Measurements from ENCODE around the gene ENO4. TPM values are rescaled to one million over a fixed set of nuclear protein-coding genes. Genes with fewer than 3 reads are reported as not detected.
A peak's percentile ranks its signal among the peaks of the same experiment; 100 is the strongest.

Gene ENO4
- total RNA-seq, 1 donor from 2014 or later = 0.52 TPM

- no peak overlapping the region for H2AFZ ChIP-seq (ENCODE audit: low read depth, low read length)
- peaks cover 5% of the 10 kb centered on the region for H3K4me1 Mint-ChIP-seq (ENCODE audit: low read depth, unreplicated experiment)
- no peak for DNase-seq (ENCODE audit: low read depth)
Observed at GRCh38 chr10:116838143-116838725, 11.1 kb upstream of the ENO4 start.

GRCh38 chr10:116840389-116841075 is 8.8 kb upstream of the ENO4 start:
- Histone ChIP-seq H3K27me3 (ENCODE audit: insufficient read depth, low read length) (peaks cover 7% of the 10 kb centered on the region), H4K20me1 (ENCODE audit: insufficient read depth, low read length) (no peaks in the 10 kb centered on the region), H3K9ac (ENCODE audit: low read length) (no peak overlapping the region), H3K79me2 (ENCODE audit: insufficient read depth, low read length) (no peaks in the 10 kb centered on the region), H3K4me3 (ENCODE audit: insufficient read depth, low read depth, low read length) (no peak overlapping the region), H3K4me2 (ENCODE audit: low read length) (no peak overlapping the region), H2AFZ (ENCODE audit: low read depth, low read length) (no peak overlapping the region), H3K27ac (ENCODE audit: low read depth, low read length) (no peak overlapping the region), H3K9me3 (ENCODE audit: insufficient read depth, low read depth, low read length) (no peaks in the 10 kb centered on the region), H3K36me3 (ENCODE audit: insufficient read depth, low read length) (no peaks in the 10 kb centered on the region), H3K4me1 (ENCODE audit: insufficient read depth, low read length) (no peaks in the 10 kb centered on the region)
- H3K4me3 Mint-ChIP-seq (ENCODE audit: unreplicated experiment) = no peak overlapping the region
- TF ChIP-seq EZH2 (IDR thresholded peaks at IDR 0.05; ENCODE audit: insufficient read depth, low read length) (no peak), CTCF (IDR thresholded peaks at IDR 0.05; ENCODE audit: insufficient read depth, low read depth, low read length) (no peak)
- H3K27ac Mint-ChIP-seq (ENCODE audit: unreplicated experiment) = no peak overlapping the region
- H3K9me3 Mint-ChIP-seq (ENCODE audit: unreplicated experiment) = no peaks in the 10 kb centered on the region
- FAIRE-seq (no peak), DNase-seq (ENCODE audit: low read depth) (no peak)
- peaks cover 4% of the 10 kb centered on the region for H3K27me3 Mint-ChIP-seq (ENCODE audit: low read depth, unreplicated experiment)
- H3K36me3 Mint-ChIP-seq (ENCODE audit: low read depth, unreplicated experiment) = no peaks in the 10 kb centered on the region
- H3K4me1 Mint-ChIP-seq (ENCODE audit: low read depth, unreplicated experiment) = peaks cover 8% of the 10 kb centered on the region

More at GRCh38 chr10:116838143-116838725, 11.1 kb upstream of the ENO4 start:
- Histone ChIP-seq H4K20me1 (ENCODE audit: insufficient read depth, low read length) (no peaks in the 10 kb centered on the region), H3K27me3 (ENCODE audit: insufficient read depth, low read length) (peaks cover 8% of the 10 kb centered on the region), H3K9me3 (ENCODE audit: insufficient read depth, low read depth, low read length) (no peaks in the 10 kb centered on the region), H3K79me2 (ENCODE audit: insufficient read depth, low read length) (no peaks in the 10 kb centered on the region), H3K4me2 (ENCODE audit: low read length) (no peak overlapping the region), H3K36me3 (ENCODE audit: insufficient read depth, low read length) (no peaks in the 10 kb centered on the region), H3K9ac (ENCODE audit: low read length) (no peak overlapping the region), H3K4me1 (ENCODE audit: insufficient read depth, low read length) (no peaks in the 10 kb centered on the region), H3K27ac (ENCODE audit: low read depth, low read length) (no peak overlapping the region), H3K4me3 (ENCODE audit: insufficient read depth, low read depth, low read length) (no peak overlapping the region)
- peaks cover 10% of the 10 kb centered on the region for H3K27me3 Mint-ChIP-seq (ENCODE audit: low read depth, unreplicated experiment)
- H3K4me3 Mint-ChIP-seq (ENCODE audit: unreplicated experiment) = no peak overlapping the region
- H3K27ac Mint-ChIP-seq (ENCODE audit: unreplicated experiment) = no peak overlapping the region
- TF ChIP-seq CTCF (IDR thresholded peaks at IDR 0.05; ENCODE audit: insufficient read depth, low read depth, low read length) (no peak), EZH2 (IDR thresholded peaks at IDR 0.05; ENCODE audit: insufficient read depth, low read length) (no peak)
- FAIRE-seq = no peak
- H3K36me3 Mint-ChIP-seq (ENCODE audit: low read depth, unreplicated experiment) = peaks cover 4% of the 10 kb centered on the region
- H3K9me3 Mint-ChIP-seq (ENCODE audit: unreplicated experiment) = no peaks in the 10 kb centered on the region

GRCh38 chr10:116845823-116846222 is 3.5 kb upstream of the ENO4 start:
- Mint-ChIP-seq H3K36me3 (ENCODE audit: low read depth, unreplicated experiment) (peaks cover 3% of the 10 kb centered on the region), H3K4me3 (ENCODE audit: unreplicated experiment) (no peak overlapping the region), H3K4me1 (ENCODE audit: low read depth, unreplicated experiment) (peaks cover 9% of the 10 kb centered on the region), H3K27ac (ENCODE audit: unreplicated experiment) (no peak overlapping the region), H3K27me3 (ENCODE audit: low read depth, unreplicated experiment) (peaks cover 3% of the 10 kb centered on the region), H3K9me3 (ENCODE audit: unreplicated experiment) (no peaks in the 10 kb centered on the region)
- H2AFZ ChIP-seq (ENCODE audit: low read depth, low read length) = no peak overlapping the region
- H3K4me3 ChIP-seq (ENCODE audit: insufficient read depth, low read depth, low read length) = no peak overlapping the region
- H3K27me3 ChIP-seq (ENCODE audit: insufficient read depth, low read length) = no peaks in the 10 kb centered on the region
- FAIRE-seq = no peak
- peak overlapping the region; percentile 12 for H3K4me2 ChIP-seq (ENCODE audit: low read length)
- H3K4me1 ChIP-seq (ENCODE audit: insufficient read depth, low read length) = peaks cover 14% of the 10 kb centered on the region
- no peak overlapping the region for H3K9ac ChIP-seq (ENCODE audit: low read length)
- no peak overlapping the region for H3K27ac ChIP-seq (ENCODE audit: low read depth, low read length)
- TF ChIP-seq CTCF (IDR thresholded peaks at IDR 0.05; ENCODE audit: insufficient read depth, low read depth, low read length) (no peak), EZH2 (IDR thresholded peaks at IDR 0.05; ENCODE audit: insufficient read depth, low read length) (no peak)
- no peaks in the 10 kb centered on the region for H4K20me1 ChIP-seq (ENCODE audit: insufficient read depth, low read length)
- H3K36me3 ChIP-seq (ENCODE audit: insufficient read depth, low read length) = no peaks in the 10 kb centered on the region
- no peak for DNase-seq (ENCODE audit: low read depth)
- no peaks in the 10 kb centered on the region for H3K9me3 ChIP-seq (ENCODE audit: insufficient read depth, low read depth, low read length)
- no peaks in the 10 kb centered on the region for H3K79me2 ChIP-seq (ENCODE audit: insufficient read depth, low read length)
